Mesenchymal stem cell (in vitro differentiated cells and primary cell): ENCODE measurements around the gene FBXW8.

Source experiments
- DNase-seq: peaks from one replicate; pipeline ENCODE4 v3.0.0-alpha.2; 2013
- H2AFZ ChIP-seq: one replicate; pipeline ENCODE4 v1.6.1; 2013; ENCODE audit warnings: low read depth, mild to moderate bottlenecking, control low read depth, inconsistent platforms, low read length, moderate library complexity
- H2AK5ac ChIP-seq: 2 replicates; pipeline ENCODE4 v1.6.1; 2013; ENCODE audit warnings: low read length, moderate library complexity, mild to moderate bottlenecking, inconsistent platforms; ENCODE audit not compliant: severe bottlenecking
- H2BK120ac ChIP-seq: one replicate; pipeline ENCODE4 v1.6.1; 2013; ENCODE audit warnings: low read depth, mild to moderate bottlenecking, inconsistent platforms, low read length, moderate library complexity
- H2BK12ac ChIP-seq, 2 experiments: one replicate each; pipeline ENCODE4 v1.6.1; 2013; ENCODE audit warnings: inconsistent platforms in 2 of 2, low read length in 2 of 2, mild to moderate bottlenecking in 2 of 2, moderate library complexity in 2 of 2, control low read depth in 1 of 2
- H2BK15ac ChIP-seq: one replicate; pipeline ENCODE4 v1.6.1; 2013; ENCODE audit warnings: mild to moderate bottlenecking, low read depth, inconsistent platforms; ENCODE audit not compliant: poor library complexity, severe bottlenecking
- H2BK5ac ChIP-seq: 2 replicates; pipeline ENCODE4 v1.6.1; 2013; ENCODE audit warnings: low read depth, mild to moderate bottlenecking, low read length, control low read depth, inconsistent platforms; ENCODE audit not compliant: poor library complexity, severe bottlenecking
- H3K14ac ChIP-seq, 2 experiments: one replicate each; pipeline ENCODE4 v1.6.1; 2013; ENCODE audit warnings: inconsistent platforms in 2 of 2, low read length in 2 of 2, control low read depth in 1 of 2, mild to moderate bottlenecking in 1 of 2, moderate library complexity in 1 of 2
- H3K18ac ChIP-seq, 2 experiments: one replicate each; pipeline ENCODE4 v1.6.1; 2013; ENCODE audit warnings: inconsistent platforms in 2 of 2, low read length in 2 of 2, control low read depth in 1 of 2, low read depth in 1 of 2, mild to moderate bottlenecking in 1 of 2
- H3K23ac ChIP-seq, 2 experiments: one replicate each; pipeline ENCODE4 v1.6.1; 2013; ENCODE audit warnings: inconsistent platforms in 2 of 2, low read length in 2 of 2, mild to moderate bottlenecking in 2 of 2, moderate library complexity in 2 of 2, control low read depth in 1 of 2
- H3K27ac ChIP-seq: 2 replicates; pipeline ENCODE4 v1.5.1; 2013; ENCODE audit warnings: mild to moderate bottlenecking, moderate library complexity, low read length, control low read depth, inconsistent platforms; ENCODE audit not compliant: poor library complexity, severe bottlenecking
- H3K27me3 ChIP-seq, 2 experiments: 2 replicates each; pipeline versions ENCODE4 v1.6.1 to v1.7.0; 2013; ENCODE audit warnings: low read length in 2 of 2, mild to moderate bottlenecking in 2 of 2, moderate library complexity in 2 of 2, control low read depth in 1 of 2, inconsistent platforms in 1 of 2; ENCODE audit not compliant: control insufficient read depth in 1 of 2, insufficient read depth in 1 of 2
- H3K36me3 ChIP-seq, 2 experiments: 2 replicates each; pipeline versions ENCODE4 v1.6.1 to v1.7.0; 2013; ENCODE audit warnings: low read length in 2 of 2, control low read depth in 1 of 2, inconsistent platforms in 1 of 2, low read depth in 1 of 2, mild to moderate bottlenecking in 1 of 2; ENCODE audit not compliant: insufficient read depth in 2 of 2, control insufficient read depth in 1 of 2
- H3K4ac ChIP-seq, 2 experiments: one replicate each; pipeline ENCODE4 v1.6.1; 2013; ENCODE audit warnings: inconsistent platforms in 2 of 2, low read length in 2 of 2, mild to moderate bottlenecking in 2 of 2, moderate library complexity in 2 of 2, control low read depth in 1 of 2, low read depth in 1 of 2
- H3K4me1 ChIP-seq: 2 replicates; pipeline ENCODE4 v1.6.1; 2013; ENCODE audit warnings: low read depth, low read length, control low read depth; ENCODE audit not compliant: control insufficient read depth, insufficient read depth
- H3K4me2 ChIP-seq: 2 replicates; pipeline ENCODE4 v1.6.1; 2013; ENCODE audit warnings: low read length, mild to moderate bottlenecking, inconsistent platforms; ENCODE audit not compliant: poor library complexity, severe bottlenecking
- H3K4me3 ChIP-seq, 2 experiments: 2 replicates each; pipeline versions ENCODE4 v1.5.1 to v1.7.0; 2013; ENCODE audit warnings: low read length in 2 of 2, mild to moderate bottlenecking in 2 of 2, control low read depth in 1 of 2, low read depth in 1 of 2; ENCODE audit not compliant: insufficient read depth in 1 of 2
- H3K79me1 ChIP-seq: replicated peaks from 2 replicates; pipeline ENCODE4 v1.6.1; 2013; ENCODE audit warnings: mild to moderate bottlenecking, control low read depth, low read length, inconsistent platforms; ENCODE audit not compliant: poor library complexity, severe bottlenecking
- H3K9ac ChIP-seq: 2 replicates; pipeline ENCODE4 v1.7.0; 2013; ENCODE audit warnings: mild to moderate bottlenecking, low read length, moderate library complexity
- H3K9me3 ChIP-seq: 2 replicates; pipeline ENCODE4 v1.7.0; 2013; ENCODE audit warnings: mild to moderate bottlenecking, low read length; ENCODE audit not compliant: control insufficient read depth
- H4K8ac ChIP-seq: one replicate; pipeline ENCODE4 v1.6.1; 2013; ENCODE audit warnings: inconsistent platforms, mild to moderate bottlenecking, low read length, moderate library complexity
- H4K91ac ChIP-seq: one replicate; pipeline ENCODE4 v1.6.1; 2013; ENCODE audit warnings: mild to moderate bottlenecking, low read length, inconsistent platforms
- WGBS: methylation state at CpG from one replicate; pipeline ENCODE4 v1.1.7; 2013; ENCODE audit warnings: mixed read lengths; 5-methylcytosine and 5-hydroxymethylcytosine counted together

FBXW8 gene

DNA sequence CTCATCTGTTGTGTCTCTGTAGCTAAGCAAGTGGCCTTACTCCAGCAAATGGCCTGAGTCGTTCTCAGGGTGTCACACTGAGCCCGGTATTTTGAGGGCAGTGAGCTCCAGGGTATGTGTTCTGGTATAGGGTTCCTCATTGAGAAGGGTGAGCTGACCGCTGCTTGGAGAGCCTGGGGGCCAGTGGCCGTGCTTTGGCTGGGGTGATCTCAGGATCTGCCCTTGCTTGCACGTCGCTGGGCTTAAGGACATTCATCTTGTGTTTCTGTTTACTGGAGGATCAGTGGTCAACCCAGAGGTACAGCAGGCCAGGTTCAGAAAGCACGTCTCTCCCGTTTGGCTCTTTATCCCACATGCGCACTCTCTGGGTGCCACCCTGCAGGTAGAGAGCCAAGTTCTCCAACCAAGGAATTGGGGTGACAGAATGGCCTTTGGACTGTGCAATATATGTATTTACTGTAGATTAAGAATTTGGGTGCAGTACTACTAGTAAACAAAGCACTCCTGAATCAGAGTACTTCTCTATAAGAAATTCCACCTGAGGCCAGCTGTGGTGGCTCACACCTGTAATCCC is 52.1 kb downstream of the FBXW8 start:
- Histone ChIP-seq H2AK5ac (no peak overlapping the region), H3K18ac (no peak overlapping the region), H3K4me1 (peaks cover 4% of the 10 kb centered on the region), H3K27me3 (no peaks in the 10 kb centered on the region), H4K8ac (no peak overlapping the region), H3K79me1 (peaks cover 47% of the 10 kb centered on the region), H2BK5ac (no peak overlapping the region), H4K91ac (no peak overlapping the region), H2BK120ac (no peak overlapping the region), H3K36me3 (peaks cover 14 to 51% of the 10 kb centered on the region in 2 experiments), H3K14ac (no peak overlapping the region), H3K23ac (no peak overlapping the region), H3K9me3 (no peaks in the 10 kb centered on the region), H2AFZ (no peak overlapping the region), H2BK12ac (no peak overlapping the region), H3K9ac (no peak overlapping the region), H3K4me2 (no peak overlapping the region), H2BK15ac (no peak overlapping the region), H3K27ac (no peak overlapping the region), H3K4me3 (no peak overlapping the region), H3K4ac (no peak overlapping the region)
- DNase-seq, result no peak
- 96% methylated on average over 9 of the region's 9 CpGs for WGBS

DNA sequence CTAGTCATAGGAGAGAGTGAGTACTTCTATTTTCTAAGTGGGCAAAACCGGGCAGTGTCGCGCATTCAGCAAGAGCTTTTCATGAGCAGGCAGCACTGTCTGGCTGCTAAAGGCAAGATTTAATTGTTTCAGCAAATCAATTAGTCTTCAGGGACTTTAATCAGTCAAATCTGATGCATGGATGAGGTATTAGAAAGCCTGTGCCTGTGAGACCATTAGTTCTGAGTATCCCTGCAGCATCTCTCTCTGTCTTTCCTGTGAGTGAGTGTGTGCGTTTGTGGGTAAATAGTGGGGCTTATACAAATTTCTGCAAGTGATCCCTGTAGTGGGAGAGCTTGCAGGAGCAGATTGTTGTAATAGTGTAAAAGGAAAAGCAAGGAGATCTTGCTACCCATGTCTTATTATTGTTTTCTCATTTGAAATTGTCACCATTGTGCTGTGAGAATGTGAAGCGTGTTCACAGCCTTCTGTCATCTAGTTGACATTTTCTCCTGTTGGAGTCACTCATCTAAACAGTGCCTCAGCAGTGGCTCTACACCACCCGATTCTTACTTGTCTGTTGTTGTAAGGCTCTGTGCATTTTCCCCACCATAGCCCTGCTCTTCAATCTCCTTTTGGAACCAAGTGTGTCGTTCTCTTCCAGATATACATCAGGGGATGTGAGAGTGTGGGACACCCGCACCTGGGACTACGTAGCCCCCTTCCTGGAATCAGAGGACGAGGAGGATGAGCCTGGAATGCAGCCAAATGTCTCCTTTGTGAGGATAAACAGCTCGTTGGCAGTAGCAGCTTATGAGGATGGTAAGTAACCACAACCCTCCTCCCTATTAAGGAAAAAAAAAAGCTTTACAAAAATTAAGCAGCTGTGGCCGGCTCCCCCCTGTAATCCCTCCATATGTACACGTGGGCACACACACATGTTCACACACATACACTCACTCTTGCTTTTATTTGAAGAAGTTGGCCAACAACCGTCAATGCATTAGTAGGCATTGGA is 53.6 kb downstream of the FBXW8 start:
- H3K4me3 ChIP-seq, result no peak overlapping the region
- no peaks in the 10 kb centered on the region for H3K9me3 ChIP-seq
- no peak overlapping the region for H3K4ac ChIP-seq
- H3K27me3 ChIP-seq, result no peaks in the 10 kb centered on the region
- no peak overlapping the region for H2BK5ac ChIP-seq
- no peak overlapping the region for H4K91ac ChIP-seq
- H3K4me1 ChIP-seq, result peaks cover 2% of the 10 kb centered on the region
- no peak overlapping the region for H2AK5ac ChIP-seq
- peaks cover 39% of the 10 kb centered on the region for H3K79me1 ChIP-seq
- H4K8ac ChIP-seq, result no peak overlapping the region
- peak; percentile 12 for DNase-seq
- no peak overlapping the region for H3K4me2 ChIP-seq
- H3K27ac ChIP-seq, result no peak overlapping the region
- H3K36me3 ChIP-seq, result peaks cover 14 to 54% of the 10 kb centered on the region in 2 experiments
- H2BK12ac ChIP-seq, result no peak overlapping the region
- H2AFZ ChIP-seq, result no peak overlapping the region
- H2BK120ac ChIP-seq, result no peak overlapping the region
- 90% methylated on average over 13 of the region's 14 CpGs for WGBS
- peak overlapping the region in 1 of 2 experiments; percentile 14 for H3K23ac ChIP-seq
- H2BK15ac ChIP-seq, result no peak overlapping the region
- H3K18ac ChIP-seq, result no peak overlapping the region
- H3K14ac ChIP-seq, result no peak overlapping the region
- H3K9ac ChIP-seq, result no peak overlapping the region

DNA sequence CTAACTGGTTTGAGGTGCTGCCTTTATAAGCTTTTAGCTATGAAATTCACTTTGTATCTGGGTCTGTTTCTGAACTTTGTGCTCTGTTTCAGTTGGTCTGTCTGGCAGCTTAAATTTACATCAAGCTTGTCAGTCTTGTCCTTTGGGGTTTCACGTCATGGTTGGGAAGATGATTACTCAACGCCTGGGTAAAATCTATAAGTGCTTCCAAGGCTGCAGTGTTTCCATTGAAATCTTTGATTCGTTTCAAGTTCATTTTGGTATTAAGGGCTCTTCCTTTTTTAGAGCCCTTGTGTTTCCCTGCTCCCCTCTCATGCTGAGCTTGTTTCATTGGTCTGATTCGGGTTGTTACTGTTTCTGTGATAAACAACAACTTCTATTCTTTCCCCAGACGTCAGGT is 58.2 kb downstream of the FBXW8 start:
- 96% methylated on average over 5 of the region's 5 CpGs for WGBS

More for the DNA sequence above, 58.2 kb downstream of the FBXW8 start:
- DNase-seq, result no peak
- Histone ChIP-seq H3K79me1 (peaks cover 33% of the 10 kb centered on the region), H4K91ac (no peak overlapping the region), H3K18ac (no peak overlapping the region), H2BK12ac (no peak overlapping the region), H2AFZ (no peak overlapping the region), H2AK5ac (no peak overlapping the region), H2BK5ac (no peak overlapping the region), H3K4ac (no peak overlapping the region), H3K4me2 (no peak overlapping the region), H2BK15ac (no peak overlapping the region), H3K27ac (no peak overlapping the region), H3K4me3 (no peak overlapping the region), H3K9me3 (no peaks in the 10 kb centered on the region), H3K14ac (no peak overlapping the region), H3K9ac (no peak overlapping the region), H4K8ac (no peak overlapping the region), H2BK120ac (no peak overlapping the region), H3K23ac (no peak overlapping the region), H3K27me3 (no peaks in the 10 kb centered on the region), H3K36me3 (peaks cover 20 to 71% of the 10 kb centered on the region in 2 experiments), H3K4me1 (no peaks in the 10 kb centered on the region)
